Tibial artery (tissue), 4 donors: ENCODE measurements around the gene MSI2.

Experiments
- DNase-seq, 2 donors: peaks; one replicate each; pipeline ENCODE4 v3.0.0-alpha.2; 2019
- H3K27ac ChIP-seq, 2 donors: fragments of 200-600 bp; sonication (generic) in 1 of 2; 1 replicate in 1 of 2; 2 replicates in 1 of 2; pipeline ENCODE4 v1.5.1; 2018 to 2019; ENCODE audit warnings: mild to moderate bottlenecking in 1 of 2
- H3K27me3 ChIP-seq, 2 donors: fragments of 200-600 bp; sonication (generic) in 1 of 2; one replicate each; pipeline versions ENCODE4 v1.5.1 to v1.6.0; 2016 to 2019
- H3K36me3 ChIP-seq, 3 donors: fragments of 200-600 bp; sonication (generic) in 2 of 3; one replicate each; pipeline ENCODE4 v1.5.1; 2016 to 2019; ENCODE audit warnings: mild to moderate bottlenecking in 2 of 3
- H3K4me1 ChIP-seq, 4 donors: fragments of 200-600 bp; sonication (generic) in 2 of 4; 1 replicate in 3 of 4; 2 replicates in 1 of 4; pipeline ENCODE4 v1.5.1; 2016 to 2019
- H3K4me3 ChIP-seq, 2 donors: fragments of 200-600 bp; sonication (generic) in 1 of 2; 1 replicate in 1 of 2; 2 replicates in 1 of 2; pipeline ENCODE4 v1.5.1; 2018 to 2019; ENCODE audit warnings: mild to moderate bottlenecking in 2 of 2
- H3K9me3 ChIP-seq, 3 donors: fragments of 200-600 bp; sonication (generic) in 1 of 3; one replicate each; pipeline ENCODE4 v1.5.1; 2016 to 2019
- intact Hi-C: fragments of 100-400 bp; cut with DNase I; formaldehyde crosslinking; loops from one replicate; pipeline ENCODE4 v1.15.0; 2023; ENCODE audit warnings: low total_unique reads
- TF ChIP-seq, protein P1 (sequence below), 2 experiments: fragments of 200-600 bp in 1 of 2; fragments of 450-650 bp in 1 of 2; IDR thresholded peaks; one replicate each; pipeline ENCODE4 v1.5.1; 2017 to 2019; ENCODE audit warnings: antibody characterized with exemption in 2 of 2, mild to moderate bottlenecking in 1 of 2, moderate library complexity in 1 of 2

Gene MSI2

DNA sequence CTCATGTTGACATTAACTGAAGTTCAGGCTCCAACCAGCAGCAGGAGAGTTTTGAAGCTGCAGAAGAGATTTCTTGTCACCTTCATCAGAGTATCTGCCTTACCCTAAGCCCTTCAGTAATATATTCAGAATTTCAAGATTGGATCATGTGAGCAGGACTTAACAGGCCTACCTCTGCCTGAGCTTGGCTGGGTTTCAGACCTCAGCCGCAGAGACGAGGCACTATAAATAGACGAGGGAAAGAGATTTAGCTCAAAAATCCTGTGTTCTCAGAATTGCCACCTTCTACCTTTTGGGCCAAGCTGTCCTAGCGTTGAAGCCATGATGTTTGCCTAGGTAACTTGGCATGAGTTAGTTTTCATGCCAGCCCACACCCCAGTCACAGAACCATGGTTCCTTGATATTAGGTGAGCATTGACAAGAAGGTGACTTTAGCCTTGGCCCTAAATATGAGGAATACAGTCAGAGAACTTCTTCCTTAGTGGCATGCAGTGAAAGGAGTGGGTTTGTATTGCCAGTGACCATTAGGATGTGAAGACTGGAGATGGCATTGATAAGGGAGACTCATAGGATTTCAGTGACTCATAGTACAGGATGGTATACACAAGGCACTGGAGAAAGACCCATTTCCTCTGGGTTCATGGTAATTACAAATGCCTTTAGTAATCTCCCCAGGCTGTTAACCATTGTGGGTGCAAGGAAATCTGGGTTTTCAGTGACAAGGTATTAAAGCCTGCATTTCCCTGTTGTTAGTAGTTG lies 224.3 kb downstream of the MSI2 start:
- DNase-seq, result no peak
- Histone ChIP-seq H3K9me3 (no peaks in the 10 kb centered on the region), H3K27ac (no peak overlapping the region), H3K4me3 (no peak overlapping the region), H3K27me3 (no peaks in the 10 kb centered on the region), H3K4me1 (peaks cover 0 to 24% (median 7%) of the 10 kb centered on the region in 4 donors), H3K36me3 (no peaks in the 10 kb centered on the region)
- TF ChIP-seq, protein P1, sequence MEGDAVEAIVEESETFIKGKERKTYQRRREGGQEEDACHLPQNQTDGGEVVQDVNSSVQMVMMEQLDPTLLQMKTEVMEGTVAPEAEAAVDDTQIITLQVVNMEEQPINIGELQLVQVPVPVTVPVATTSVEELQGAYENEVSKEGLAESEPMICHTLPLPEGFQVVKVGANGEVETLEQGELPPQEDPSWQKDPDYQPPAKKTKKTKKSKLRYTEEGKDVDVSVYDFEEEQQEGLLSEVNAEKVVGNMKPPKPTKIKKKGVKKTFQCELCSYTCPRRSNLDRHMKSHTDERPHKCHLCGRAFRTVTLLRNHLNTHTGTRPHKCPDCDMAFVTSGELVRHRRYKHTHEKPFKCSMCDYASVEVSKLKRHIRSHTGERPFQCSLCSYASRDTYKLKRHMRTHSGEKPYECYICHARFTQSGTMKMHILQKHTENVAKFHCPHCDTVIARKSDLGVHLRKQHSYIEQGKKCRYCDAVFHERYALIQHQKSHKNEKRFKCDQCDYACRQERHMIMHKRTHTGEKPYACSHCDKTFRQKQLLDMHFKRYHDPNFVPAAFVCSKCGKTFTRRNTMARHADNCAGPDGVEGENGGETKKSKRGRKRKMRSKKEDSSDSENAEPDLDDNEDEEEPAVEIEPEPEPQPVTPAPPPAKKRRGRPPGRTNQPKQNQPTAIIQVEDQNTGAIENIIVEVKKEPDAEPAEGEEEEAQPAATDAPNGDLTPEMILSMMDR (IDR thresholded peaks at IDR 0.05), result no peak
- intact Hi-C loops, result no loop called here

DNA sequence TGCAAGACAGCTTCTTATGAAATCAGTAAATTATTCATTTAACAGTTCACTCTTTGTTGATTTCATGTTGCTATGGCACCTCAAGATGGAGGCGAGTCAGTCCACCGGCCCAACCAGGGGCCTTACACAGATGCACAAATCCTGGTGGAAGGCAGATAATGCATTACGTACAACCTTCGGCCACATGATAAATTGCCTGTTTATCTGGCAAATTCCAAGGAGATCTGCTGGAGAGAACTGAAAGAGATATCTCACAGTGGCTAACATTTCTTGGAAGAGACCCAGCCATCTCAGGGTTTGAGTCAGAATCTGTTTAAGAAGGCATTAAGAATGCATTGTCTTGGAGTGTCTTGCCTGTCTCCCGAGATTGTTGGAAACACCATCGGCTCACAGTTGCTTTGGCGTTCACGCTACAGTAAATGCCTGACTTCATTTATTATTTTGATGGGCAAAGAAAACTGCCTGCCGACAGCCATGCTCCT lies 225.6 kb downstream of the MSI2 start:
- no peak for DNase-seq
- Histone ChIP-seq H3K4me3 (no peak overlapping the region), H3K27ac (no peak overlapping the region)

DNA sequence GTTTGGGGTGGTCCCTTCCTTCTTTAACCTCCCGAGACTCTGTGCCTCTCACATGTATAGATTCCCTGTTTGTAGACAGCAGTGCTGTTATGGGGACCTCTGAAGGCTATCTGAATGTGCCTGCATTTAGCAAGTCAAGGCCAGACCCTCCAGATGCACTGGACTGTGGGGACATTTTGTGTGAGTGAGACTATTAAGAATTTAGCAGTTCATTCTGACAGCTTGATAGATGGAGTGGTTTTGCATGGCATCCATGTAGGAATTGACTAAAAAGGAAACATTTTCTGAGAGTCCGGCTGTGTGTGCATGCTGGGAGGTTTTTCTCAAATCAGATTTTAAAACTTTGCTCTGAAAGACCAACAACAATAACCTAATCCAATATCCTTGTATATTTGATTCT lies 226.3 kb downstream of the MSI2 start:
- no peak for DNase-seq
- Histone ChIP-seq H3K36me3 (no peaks in the 10 kb centered on the region), H3K27ac (no peak overlapping the region), H3K9me3 (no peaks in the 10 kb centered on the region), H3K4me1 (peaks cover 0 to 42% (median 14%) of the 10 kb centered on the region in 4 donors), H3K27me3 (no peaks in the 10 kb centered on the region), H3K4me3 (no peak overlapping the region)
- intact Hi-C loops, result no loop called here
- TF ChIP-seq, protein P1 (IDR thresholded peaks at IDR 0.05), result no peak

More for the DNA sequence above, 225.6 kb downstream of the MSI2 start:
- Histone ChIP-seq H3K4me1 (peaks cover 0 to 37% (median 14%) of the 10 kb centered on the region in 4 donors), H3K36me3 (no peaks in the 10 kb centered on the region), H3K27me3 (no peaks in the 10 kb centered on the region), H3K9me3 (no peaks in the 10 kb centered on the region)
- intact Hi-C loops, result no loop called here
- TF ChIP-seq, protein P1 (IDR thresholded peaks at IDR 0.05), result no peak

DNA sequence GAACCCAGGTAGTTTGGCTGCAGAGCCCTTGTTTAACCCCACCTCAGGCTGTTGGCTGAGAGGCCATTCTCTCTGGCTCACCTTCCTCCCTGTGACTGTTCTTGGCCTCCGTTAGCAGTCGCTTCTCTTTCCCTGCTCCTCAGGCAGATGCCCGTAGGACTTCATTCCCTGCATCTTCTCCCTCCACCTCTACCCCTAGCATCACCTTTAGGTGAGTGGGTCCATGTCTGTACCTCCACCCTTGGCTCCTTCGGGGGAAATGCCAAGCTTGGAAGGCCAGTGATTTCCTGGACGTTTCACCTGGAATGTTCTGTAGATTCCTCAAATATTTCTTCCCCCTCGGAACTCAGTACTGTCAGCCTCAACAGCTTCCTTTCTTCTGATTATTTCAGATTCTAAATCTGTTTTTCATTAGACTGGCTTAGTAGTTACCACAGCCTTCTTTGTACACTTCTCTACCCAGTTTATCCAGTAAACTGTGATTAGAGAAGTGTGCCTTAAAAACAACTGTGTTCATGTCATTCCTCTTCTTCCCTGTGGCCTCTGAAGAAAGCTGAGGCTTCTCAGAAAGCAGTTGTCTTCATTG lies 227.9 kb downstream of the MSI2 start:
- intact Hi-C loops, result no loop called here
- TF ChIP-seq, protein P1 (IDR thresholded peaks at IDR 0.05), result no peak
- H3K4me1 ChIP-seq, result peaks cover 0 to 33% (median 14%) of the 10 kb centered on the region in 4 donors

DNA sequence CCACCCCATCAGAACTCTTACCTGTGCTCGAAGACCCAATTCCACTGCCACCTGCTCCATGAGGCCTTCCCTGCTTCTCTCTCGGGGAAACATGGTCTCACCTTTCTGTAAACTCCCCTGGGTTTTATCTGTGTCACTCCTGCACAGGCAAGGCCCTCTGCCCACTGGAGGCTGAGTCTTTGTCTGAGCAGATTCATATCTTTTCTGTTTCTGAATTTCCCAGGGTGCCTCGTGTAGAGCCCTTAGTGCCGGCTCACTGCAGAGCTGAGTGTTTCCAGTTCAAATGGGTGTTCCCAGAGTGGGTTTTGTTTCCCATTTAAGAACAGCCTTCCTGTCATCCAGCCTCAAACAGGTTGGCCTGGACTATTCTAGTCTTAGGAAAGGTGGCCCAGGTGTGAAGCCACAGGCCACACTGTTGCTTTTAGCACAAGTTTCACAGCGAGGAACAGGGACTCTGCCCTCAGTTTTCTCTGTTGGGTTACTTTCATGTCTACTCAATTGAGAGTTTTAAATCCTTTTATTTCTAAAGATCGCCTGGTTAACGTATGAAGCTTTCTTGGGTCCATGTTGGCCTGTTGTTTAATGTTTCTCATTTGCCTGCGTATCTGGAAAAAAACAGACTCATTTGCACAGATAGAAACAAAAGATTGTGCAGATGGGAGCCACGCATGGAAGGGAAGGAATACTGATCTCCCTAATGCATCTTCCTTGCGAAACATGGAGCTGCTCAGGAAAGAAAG lies 228.7 kb downstream of the MSI2 start:
- H3K36me3 ChIP-seq, result no peaks in the 10 kb centered on the region
- H3K9me3 ChIP-seq, result no peaks in the 10 kb centered on the region
- H3K27ac ChIP-seq, result no peak overlapping the region
- peaks cover 0 to 37% (median 14%) of the 10 kb centered on the region in 4 donors for H3K4me1 ChIP-seq
- DNase-seq, result no peak
- TF ChIP-seq, protein P1 (IDR thresholded peaks at IDR 0.05), result no peak
- no peak overlapping the region for H3K4me3 ChIP-seq
- intact Hi-C loops, result no loop called here
- H3K27me3 ChIP-seq, result no peaks in the 10 kb centered on the region

More for the DNA sequence above, 227.9 kb downstream of the MSI2 start:
- Histone ChIP-seq H3K27me3 (no peaks in the 10 kb centered on the region), H3K4me3 (no peak overlapping the region), H3K36me3 (no peaks in the 10 kb centered on the region), H3K9me3 (no peaks in the 10 kb centered on the region), H3K27ac (no peak overlapping the region)
- DNase-seq, result no peak
